GM12878 (cell line): ENCODE measurements around the gene APBB1IP. TPM values are rescaled to one million over a fixed set of nuclear protein-coding genes. Genes with fewer than 3 reads are reported as not detected.
"Not testable (repeated sequence)": the region's sequence is repeated elsewhere in the genome, so short reads cannot be mapped to it uniquely, and the experiment has no call there.

Source experiments
- ATAC-seq: fragments of 200-7000 bp; cut with Tn5 transposase; 3 replicates; pipeline ENCODE4 v1.9.1; 2020; ENCODE audit warnings: mild to moderate bottlenecking, moderate library complexity
- BruUV-seq: library from RNA; stranded (reverse); fragments of 400-500 nt; replicated peaks from 2 replicates; lab custom pipeline; 2021; lab: Mats Ljungman, UMichigan
- CTCF ChIA-PET: fragments of 300-600 bp; sonication (Branson Sonifier 250); formaldehyde crosslinking; extraction: SDS; loops from one replicate; lab custom pipeline; 2021; ENCODE audit warnings: inconsistent platforms; lab: Yijun Ruan, JAX
- POLR2A ChIA-PET: fragments of 350-600 bp; formaldehyde crosslinking; extraction: SDS; loops from one replicate; lab custom pipeline; 2021; ENCODE audit warnings: inconsistent platforms; lab: Charles Lee
- RAD21 ChIA-PET: fragments of 300-600 bp; sonication (Branson Sonifier 250); formaldehyde crosslinking; loops from one replicate; lab custom pipeline; 2023; ENCODE audit warnings: antibody characterized with exemption; ENCODE audit not compliant: unreplicated experiment; lab: Charles Lee
- SMC1A ChIA-PET: fragments of 300-600 bp; sonication (Branson Sonifier 250); formaldehyde crosslinking; loops from one replicate; lab custom pipeline; 2023; ENCODE audit not compliant: unreplicated experiment, uncharacterized antibody; lab: Charles Lee
- DNase-seq: peaks from one replicate; pipeline ENCODE4 v3.0.0-alpha.2; 2011; ENCODE audit warnings: low read depth, low spot score
- FAIRE-seq: peaks from 3 replicates; lab custom pipeline; 2011; peaks lifted over from hg19 to GRCh38; lab: Jason Lieb, UNC
- H2AFZ ChIP-seq: 2 replicates; pipeline ENCODE4 v1.6.0; 2011; ENCODE audit warnings: low read depth, low read length, control low read depth; ENCODE audit not compliant: control insufficient read depth
- H3K27ac ChIP-seq: 2 replicates; pipeline ENCODE4 v1.5.1; 2011; ENCODE audit warnings: control low read depth; ENCODE audit not compliant: control insufficient read depth, insufficient read depth
- H3K27me3 ChIP-seq, 2 experiments: replicated peaks in 1 of 2; 2 replicates each; pipeline versions ENCODE4 v1.6.0 to v1.6.1; 2011; ENCODE audit warnings: low read length in 1 of 2; ENCODE audit not compliant: control insufficient read depth in 2 of 2, insufficient read depth in 2 of 2
- H3K36me3 ChIP-seq, 2 experiments: 2 replicates each; pipeline ENCODE4 v1.5.1; 2011; ENCODE audit warnings: low read length in 1 of 2; ENCODE audit not compliant: control insufficient read depth in 2 of 2, insufficient read depth in 2 of 2
- H3K4me1 ChIP-seq: 2 replicates; pipeline ENCODE4 v1.6.1; 2011; ENCODE audit warnings: mild to moderate bottlenecking, low read length, moderate library complexity, mixed read lengths; ENCODE audit not compliant: control insufficient read depth, insufficient read depth
- H3K4me2 ChIP-seq: 2 replicates; pipeline ENCODE4 v1.6.0; 2011; ENCODE audit warnings: control low read depth; ENCODE audit not compliant: control insufficient read depth, insufficient read depth
- H3K4me3 ChIP-seq: fragments of 200-600 bp; sonication (generic); 2 replicates; pipeline ENCODE4 v1.5.1; 2016
- H3K79me2 ChIP-seq: 2 replicates; pipeline ENCODE4 v1.6.0; 2011; ENCODE audit warnings: low read length; ENCODE audit not compliant: control insufficient read depth, insufficient read depth
- H3K9ac ChIP-seq: 2 replicates; pipeline ENCODE4 v1.8.0; 2011; ENCODE audit warnings: low read length, control low read depth, mixed read lengths; ENCODE audit not compliant: control insufficient read depth, insufficient read depth
- H3K9me3 ChIP-seq: replicated peaks from 3 replicates; pipeline ENCODE4 v1.5.1; 2011; ENCODE audit warnings: mild to moderate bottlenecking, low read length; ENCODE audit not compliant: control insufficient read depth, insufficient read depth
- H4K20me1 ChIP-seq: 2 replicates; pipeline ENCODE4 v1.6.0; 2011; ENCODE audit not compliant: control insufficient read depth, insufficient read depth
- ATF2 ChIP-seq: IDR thresholded peaks from 2 replicates; pipeline ENCODE4 v1.6.1; 2012; ENCODE audit warnings: low read length, inconsistent platforms
- CREB1 ChIP-seq: IDR thresholded peaks from 2 replicates; pipeline ENCODE4 v1.6.1; 2012; ENCODE audit warnings: low read depth, mild to moderate bottlenecking, inconsistent platforms
- MEF2B ChIP-seq: fragments of 450-650 bp; IDR thresholded peaks from 2 replicates; pipeline ENCODE4 v1.6.1; 2018; ENCODE audit warnings: mild to moderate bottlenecking, moderate library complexity; ENCODE audit not compliant: partially characterized antibody, poor library complexity, severe bottlenecking
- REST ChIP-seq: IDR thresholded peaks from 2 replicates; pipeline ENCODE4 v1.6.1; 2012; ENCODE audit warnings: mild to moderate bottlenecking, low read depth, low read length
- RUNX3 ChIP-seq: IDR thresholded peaks from 2 replicates; pipeline ENCODE4 v1.6.1; 2012; ENCODE audit warnings: low read length, inconsistent platforms
- SMARCA5 ChIP-seq: fragments of 450-650 bp; IDR thresholded peaks from 2 replicates; pipeline ENCODE4 v1.6.1; 2017; ENCODE audit warnings: mild to moderate bottlenecking
- TAF1 ChIP-seq: IDR thresholded peaks from 2 replicates; pipeline ENCODE4 v1.6.1; 2011; ENCODE audit warnings: mild to moderate bottlenecking, low read depth, low read length, borderline replicate concordance
- TCF7 ChIP-seq: IDR thresholded peaks from 2 replicates; pipeline ENCODE4 v1.6.1; 2014; ENCODE audit warnings: antibody characterized with exemption, borderline replicate concordance
- WGBS: methylation state at CpG from one replicate; pipeline ENCODE4 v1.1.6; 2016; ENCODE audit warnings: low lambda C conversion rate; ENCODE audit not compliant: insufficient replicate concordance, insufficient coverage; ENCODE audit errors: missing lambda C conversion rate; 5-methylcytosine and 5-hydroxymethylcytosine counted together
- in situ Hi-C: fragments of 300-500 bp; cut with MboI; formaldehyde crosslinking; loops from 9 replicates; pipeline ENCODE4 v1.14.3; 2018; ENCODE audit warnings: mixed read lengths
- intact Hi-C: fragments of 100-400 bp; cut with micrococcal nuclease; formaldehyde crosslinking; loops from one replicate; pipeline ENCODE4 v1.14.2; 2022; ENCODE audit not compliant: unreplicated experiment
- polyA plus RNA-seq, 11 experiments: library from polyadenylated mRNA; depleted of rRNA in 4 of 11; unstranded in 6 of 11; stranded (reverse) in 5 of 11; fragments of >200 nt; fragmentation: Nextera tagmentation in 4 of 11; fragmentation: Illumina TruSeq in 1 of 11; extraction: Ambion mirVana in 4 of 11; extraction: Trizol in 1 of 11; gene quantifications; 1 replicate in 1 of 11; 2 replicates in 10 of 11; pipeline versions ENCODE4 v1.2.1 to v1.2.3, GENCODE V29; 2011 to 2016; ENCODE audit warnings: inconsistent platforms in 2 of 11, missing spikeins in 2 of 11, low read depth in 1 of 11
- total RNA-seq, 4 experiments: library from RNA; depleted of rRNA in 3 of 4; stranded (reverse); fragments of >200 nt in 3 of 4; fragmentation: Illumina TruSeq in 1 of 4; extraction: Trizol in 1 of 4; gene quantifications; 2 replicates each; pipeline versions ENCODE4 v1.2.1 to v1.2.3, GENCODE V29; 2013 to 2021

Gene APBB1IP
- total and polyA plus RNA-seq, 10 of the 15 experiments (the other 5 are each of a cell fraction or from before 2014, with no cell fraction given) = 7.3 to 67.4 (median 19.9) TPM

GRCh38 chr10:26466531-26466930 lies 28.4 kb downstream of the APBB1IP start:
- H2AFZ ChIP-seq, intact Hi-C loops, H3K27me3 ChIP-seq, H4K20me1 ChIP-seq, ATAC-seq, H3K4me3 ChIP-seq, H3K4me2 ChIP-seq, DNase-seq, H3K9ac ChIP-seq, H3K9me3 ChIP-seq, BruUV-seq, in situ Hi-C loops, FAIRE-seq: not testable (repeated sequence)
- ChIA-PET CTCF (interaction anchor here (1.0 kb wide), 1 partner anchor 37 kb away, joined by 4 read pairs; no protein-coding TSS in a partner anchor), POLR2A (interaction anchor here (0.8 to 3.9 kb wide), 3 partner anchors 9 to 21 kb away, joined by 4 to 24 read pairs (median 8); no protein-coding TSS in a partner anchor), SMC1A (interaction anchor here (0.5 to 3.7 kb wide), 5 partner anchors 10 to 1549 kb away, joined by 3 to 30 read pairs (median 5); no protein-coding TSS in a partner anchor), RAD21 (interaction anchor here (1.8 to 3.8 kb wide), 2 partner anchors 12 to 24 kb away, joined by 5 to 18 read pairs; no protein-coding TSS in a partner anchor)
- Histone ChIP-seq H3K36me3 (peaks cover 4 to 26% of the 10 kb centered on the region in 2 experiments; a peak in 3 of 4 replicates), H3K27ac (0 out of 2 replicates have a peak overlapping the region, but pooled peaks have one; percentile 34), H3K4me1 (peaks cover 64% of the 10 kb centered on the region), H3K79me2 (peaks cover 84% of the 10 kb centered on the region)
- 96% methylated on average over 6 of the region's 6 CpGs for WGBS

GRCh38 chr10:26467639-26468038 lies 29.5 kb downstream of the APBB1IP start:
- peaks cover 83% of the 10 kb centered on the region for H3K79me2 ChIP-seq
- H3K4me3 ChIP-seq = no peak overlapping the region
- no peak overlapping the region for H2AFZ ChIP-seq
- ChIA-PET CTCF (interaction anchor here (0.8 to 1.5 kb wide), 4 partner anchors 11 to 55 kb away, joined by 3 read pairs; no protein-coding TSS in a partner anchor), RAD21 (interaction anchor here (0.8 to 3.8 kb wide), 6 partner anchors 11 to 82 kb away, joined by 3 to 19 read pairs (median 6); no protein-coding TSS in a partner anchor), POLR2A (interaction anchor here (0.7 to 3.9 kb wide), 5 partner anchors 11 to 25 kb away, joined by 3 to 24 read pairs (median 4); no protein-coding TSS in a partner anchor), SMC1A (interaction anchor here (0.8 to 3.7 kb wide), 15 partner anchors 11 to 99 kb away, joined by 3 to 30 read pairs (median 5); no protein-coding TSS in a partner anchor)
- peak overlapping the region; percentile 42 for H3K27ac ChIP-seq
- no peak overlapping the region for H3K9ac ChIP-seq
- in situ Hi-C loops = no loop called here
- DNase-seq (no peak), ATAC-seq (no peak; the same call in 2 of the 3 replicates), FAIRE-seq (no peak)
- 14% methylated on average over 4 of the region's 4 CpGs for WGBS
- no peaks in the 10 kb centered on the region for H3K27me3 ChIP-seq
- H3K4me1 ChIP-seq = peaks cover 75% of the 10 kb centered on the region
- H3K9me3 ChIP-seq = peaks cover 3% of the 10 kb centered on the region
- BruUV-seq = no TSS peak
- intact Hi-C loops = no loop called here
- H3K4me2 ChIP-seq = peak overlapping the region; percentile 78
- peaks cover 4 to 26% of the 10 kb centered on the region in 2 experiments; a peak in 3 of 4 replicates for H3K36me3 ChIP-seq
- no peaks in the 10 kb centered on the region for H4K20me1 ChIP-seq
- TF ChIP-seq ATF2 (peak; percentile 27; the same call in 1 of the 2 replicates), REST (no peak), TCF7 (peak; percentile 59; the same call in 1 of the 2 replicates), RUNX3 (peak; percentile 47; the same call in 1 of the 2 replicates), MEF2B (no peak), CREB1 (no peak), SMARCA5 (no peak), TAF1 (no peak)
